HG03354 (cell line): ENCODE data around the gene CIAO3.

Experiments used
- ATAC-seq: cut with Tn5 transposase; IDR thresholded peaks from one replicate; pipeline ENCODE4 v1.9.1; 2021; ENCODE audit warnings: mild to moderate bottlenecking; ENCODE audit not compliant: unreplicated experiment, poor library complexity, severe bottlenecking

Gene CIAO3

GRCh38 chr16:739560-740458 lies 988 bp downstream of the CIAO3 start:
- no peak for ATAC-seq

- ATAC-seq: no peak
These were observed 3.8 kb downstream of the CIAO3 start for GRCh38 chr16:736936-737481.

- no peak for ATAC-seq
These were observed 4.8 kb downstream of the CIAO3 start for GRCh38 chr16:735982-736453.

- ATAC-seq: no peak
These were observed 5.6 kb downstream of the CIAO3 start for GRCh38 chr16:734981-735881.

GRCh38 chr16:734208-734980 lies 6.4 kb downstream of the CIAO3 start:
- ATAC-seq: no peak

- no peak for ATAC-seq
These were observed 7.2 kb downstream of the CIAO3 start for GRCh38 chr16:733382-734207.

- no peak for ATAC-seq
These were observed 7.9 kb downstream of the CIAO3 start for GRCh38 chr16:732936-733335.

- ATAC-seq: no peak
These were observed 8.5 kb downstream of the CIAO3 start for GRCh38 chr16:732332-732731.

GRCh38 chr16:730666-731509 lies 9.9 kb downstream of the CIAO3 start:
- no peak for ATAC-seq

- ATAC-seq: no peak
These were observed 10.8 kb downstream of the CIAO3 start for GRCh38 chr16:729768-730665.

- ATAC-seq: no peak
These were observed 11.7 kb downstream of the CIAO3 start for GRCh38 chr16:728890-729744.

- ATAC-seq: no peak
These were observed 12.5 kb downstream of the CIAO3 start for GRCh38 chr16:728131-728889.

- ATAC-seq: peak; percentile 11
These were observed 13.4 kb downstream of the CIAO3 start for GRCh38 chr16:727291-727977.

- ATAC-seq: peak; percentile 39
These were observed 14.1 kb downstream of the CIAO3 start, which contains the start of the genes CCDC78 and HAGHL for GRCh38 chr16:726438-727290. Gene CCDC78, minus strand, starts transcription at chr16:726443. Its CDS starts 76 bp downstream, at chr16:726367. Gene HAGHL, plus strand, starts transcription at chr16:727106. Its CDS starts 404 bp downstream, at chr16:727510.
